ENCODE results near the gene QRICH2. TPM values are rescaled to one million over a fixed set of nuclear protein-coding genes. Genes with fewer than 3 reads are reported as not detected.
"Not testable (repeated sequence)": the region's sequence is repeated elsewhere in the genome, so short reads cannot be mapped to it uniquely, and the experiment has no call there.

Gene QRICH2
- total RNA-seq, 1 donor from 2014 or later, result 1.3 TPM

DNA sequence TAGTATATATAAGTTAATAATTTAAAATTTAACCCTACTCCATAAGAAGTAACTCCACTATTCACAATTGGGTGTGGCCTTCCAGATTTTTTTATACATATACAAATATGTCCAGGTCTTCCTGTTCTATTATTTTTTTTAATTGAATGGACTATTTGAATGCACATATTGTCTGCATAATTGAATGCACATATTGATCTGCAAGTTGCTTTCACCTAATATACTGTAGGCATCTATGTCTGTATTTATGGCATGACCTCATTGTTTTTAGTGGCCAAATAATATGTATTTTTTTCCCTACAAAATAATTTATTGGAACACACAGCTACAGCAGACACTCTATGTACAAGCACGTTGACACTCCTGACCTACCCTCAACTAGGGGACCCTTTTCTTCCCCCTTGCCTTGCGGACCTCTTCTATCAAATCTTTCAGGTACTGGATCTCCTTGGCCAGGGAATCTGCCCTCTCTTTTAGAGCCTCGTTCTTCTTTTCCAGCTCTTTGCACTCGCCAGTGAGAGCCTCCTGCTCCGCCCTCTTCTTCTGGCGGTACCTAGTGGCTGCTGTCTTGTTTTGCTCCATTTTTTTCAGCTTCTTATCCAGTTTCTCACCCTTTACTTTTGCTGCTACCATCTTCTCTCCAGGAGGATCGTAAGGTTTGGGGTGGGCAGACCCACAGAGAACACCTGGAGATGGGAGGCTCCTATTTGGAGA is 82.5 kb downstream of the QRICH2 start:
- not testable (repeated sequence) for DNase-seq (ENCODE audit: low spot score)

Other genes with a start within 250 kb of the QRICH2 start
- 69.1 TPM for gene SRP68, start 235.8 kb downstream of the QRICH2 start, total RNA-seq
- gene GALR2, start 233.5 kb downstream of the QRICH2 start, total RNA-seq, result not detected
- not detected for gene ZACN, start 229.1 kb downstream of the QRICH2 start, total RNA-seq
- gene EXOC7, start 204.5 kb downstream of the QRICH2 start, total RNA-seq, result 117 TPM
- gene FOXJ1, start 167.0 kb downstream of the QRICH2 start, total RNA-seq, result 0.16 TPM
- gene RNF157, start 67.8 kb downstream of the QRICH2 start, total RNA-seq, result 28.0 TPM
- 59.2 TPM for gene UBALD2, start 42.9 kb downstream of the QRICH2 start, total RNA-seq
- 38.2 TPM for gene PRPSAP1, start 45.6 kb upstream of the QRICH2 start, total RNA-seq
- gene SPHK1, start 76.3 kb upstream of the QRICH2 start, total RNA-seq, result 26.5 TPM
- gene UBE2O, start 144.9 kb upstream of the QRICH2 start, total RNA-seq, result 20.4 TPM
- not detected for gene AANAT, start 159.3 kb upstream of the QRICH2 start, total RNA-seq
- 52.7 TPM for gene RHBDF2, start 193.1 kb upstream of the QRICH2 start, total RNA-seq
- gene CYGB, start 229.4 kb upstream of the QRICH2 start, total RNA-seq, result 55.6 TPM
- 5.4 TPM for gene PRCD, start 231.8 kb upstream of the QRICH2 start, total RNA-seq

Data from mesenteric fat pad (tissue), 1 donor.